B cell (primary cell): ENCODE measurements around the gene MIOX. TPM values are rescaled to one million over a fixed set of nuclear protein-coding genes. Genes with fewer than 3 reads are reported as not detected.

ENCODE experiments used
- ATAC-seq: fragments of 200-7000 bp; cut with Tn5 transposase; one replicate; pipeline ENCODE4 v1.10.0; 2021; ENCODE audit warnings: low read depth, mild to moderate bottlenecking, moderate number of reproducible peaks, moderate library complexity
- CTCF ChIA-PET: fragments of 350-600 bp; sonication (Branson Sonifier 250); formaldehyde crosslinking; loops from one replicate; lab custom pipeline; 2021; ENCODE audit warnings: antibody characterized with exemption, inconsistent platforms; lab: Charles Lee
- POLR2A ChIA-PET: fragments of 350-600 bp; sonication (Branson Sonifier 250); formaldehyde crosslinking; loops from one replicate; lab custom pipeline; 2021; ENCODE audit warnings: antibody characterized with exemption; lab: Charles Lee
- DNase-seq: peaks from one replicate; pipeline ENCODE4 v3.0.0; 2013
- H2AFZ ChIP-seq: 2 replicates; pipeline ENCODE4 v1.6.1; 2012; ENCODE audit warnings: mild to moderate bottlenecking, low read depth, low read length; ENCODE audit not compliant: insufficient read depth, poor library complexity, severe bottlenecking
- H3K27ac ChIP-seq, 2 donors: 1 replicate in 1 of 2; 2 replicates in 1 of 2; pipeline ENCODE4 v1.5.1; 2012 to 2013; ENCODE audit warnings: low read length in 2 of 2, mild to moderate bottlenecking in 2 of 2, moderate library complexity in 1 of 2
- H3K27me3 ChIP-seq, 4 experiments: fragments of 200-600 bp in 1 of 4; sonication (generic) in 1 of 4; replicated peaks in 1 of 4; 1 replicate in 2 of 4; 2 replicates in 2 of 4; pipeline versions ENCODE4 v1.6.1 to v1.7.0; 2013 to 2016; ENCODE audit warnings: low read length in 3 of 4, mild to moderate bottlenecking in 2 of 4, mixed read lengths in 1 of 4, moderate library complexity in 1 of 4; ENCODE audit not compliant: insufficient read depth in 4 of 4, control insufficient read depth in 3 of 4; ENCODE audit errors: control extremely low read depth in 1 of 4
- H3K36me3 ChIP-seq, 2 experiments: replicated peaks in 1 of 2; 1 replicate in 1 of 2; 2 replicates in 1 of 2; pipeline versions ENCODE4 v1.6.1 to v1.7.1; 2013; ENCODE audit warnings: low read length in 1 of 2; ENCODE audit not compliant: insufficient read depth in 2 of 2, control insufficient read depth in 1 of 2; ENCODE audit errors: control extremely low read depth in 1 of 2, extremely low read depth in 1 of 2
- H3K4me1 ChIP-seq, 2 donors: fragments of 200-600 bp in 1 of 2; sonication (generic) in 1 of 2; 1 replicate in 1 of 2; 2 replicates in 1 of 2; pipeline versions ENCODE4 v1.5.1 to v1.6.1; 2013 to 2017; ENCODE audit warnings: low read length in 2 of 2; ENCODE audit not compliant: control insufficient read depth in 2 of 2, insufficient read depth in 2 of 2
- H3K4me2 ChIP-seq: replicated peaks from 2 replicates; pipeline ENCODE3; 2012; ENCODE audit warnings: mild to moderate bottlenecking, low read depth, low read length; ENCODE audit not compliant: poor library complexity, severe bottlenecking
- H3K4me3 ChIP-seq, 5 experiments: fragments of 200-600 bp in 1 of 5; sonication (generic) in 1 of 5; 1 replicate in 3 of 5; 2 replicates in 2 of 5; pipeline versions ENCODE4 v1.5.1 to v1.7.0; 2011 to 2016; ENCODE audit warnings: low read length in 4 of 5, mild to moderate bottlenecking in 4 of 5, low read depth in 2 of 5, control low read depth in 1 of 5, moderate library complexity in 1 of 5; ENCODE audit not compliant: insufficient read depth in 1 of 5; ENCODE audit errors: control extremely low read depth in 1 of 5, extremely low read depth in 1 of 5
- H3K79me2 ChIP-seq: fragments of 200-600 bp; sonication (generic); one replicate; pipeline ENCODE4 v1.6.0; 2016; ENCODE audit warnings: low read length; ENCODE audit not compliant: control insufficient read depth, insufficient read depth
- H3K9ac ChIP-seq: fragments of 200-600 bp; sonication (generic); 2 replicates; pipeline ENCODE4 v1.6.1; 2017; ENCODE audit warnings: mild to moderate bottlenecking, low read length, moderate library complexity
- H3K9me3 ChIP-seq, 3 donors: one replicate each; pipeline versions ENCODE4 v1.6.1 to v1.7.1; 2013; ENCODE audit warnings: low read length in 2 of 3; ENCODE audit not compliant: control insufficient read depth in 2 of 3, insufficient read depth in 1 of 3; ENCODE audit errors: control extremely low read depth in 1 of 3
- H4K20me1 ChIP-seq: 2 replicates; pipeline ENCODE4 v1.6.0; 2012; ENCODE audit warnings: mild to moderate bottlenecking, low read length; ENCODE audit not compliant: insufficient read depth, control insufficient read depth, poor library complexity, severe bottlenecking
- H3K27ac Mint-ChIP-seq: one replicate; pipeline ENCODE4 v1.8.0; 2021; ENCODE audit warnings: mixed read lengths
- H3K27me3 Mint-ChIP-seq: one replicate; pipeline ENCODE4 v1.8.0; 2021; ENCODE audit warnings: mixed read lengths
- H3K4me1 Mint-ChIP-seq: one replicate; pipeline ENCODE4 v1.8.0; 2021; ENCODE audit warnings: mixed read lengths
- H3K4me3 Mint-ChIP-seq: one replicate; pipeline ENCODE4 v1.8.0; 2021; ENCODE audit warnings: mixed read lengths
- H3K9me3 Mint-ChIP-seq: one replicate; pipeline ENCODE4 v1.8.0; 2022; ENCODE audit warnings: mixed read lengths; ENCODE audit not compliant: insufficient read depth
- CTCF ChIP-seq: fragments of 200-600 bp; IDR thresholded peaks from one replicate; pipeline ENCODE4 v1.8.0; 2022; ENCODE audit warnings: antibody characterized with exemption, mild to moderate bottlenecking
- EZH2 ChIP-seq: IDR thresholded peaks from 2 replicates; pipeline ENCODE4 v1.6.1; 2012; ENCODE audit warnings: borderline replicate concordance, low read depth, mild to moderate bottlenecking, moderate library complexity, low read length; ENCODE audit not compliant: insufficient read depth, poor library complexity, severe bottlenecking
- WGBS: methylation state at CpG from one replicate; pipeline ENCODE4 v1.1.5; 2013; ENCODE audit warnings: missing lambda C conversion rate; ENCODE audit not compliant: insufficient coverage; 5-methylcytosine and 5-hydroxymethylcytosine counted together
- intact Hi-C: fragments of 100-400 bp; cut with micrococcal nuclease; formaldehyde crosslinking; loops from one replicate; pipeline ENCODE4 v1.10.0; 2022
- polyA plus RNA-seq: library from polyadenylated mRNA; depleted of rRNA; stranded (reverse); fragments of >200 nt; gene quantifications from 2 replicates; pipeline ENCODE4 v1.2.3, GENCODE V29; 2012
- total RNA-seq, 2 donors: library from RNA; stranded (reverse); fragments of 120-200 nt in 1 of 2; gene quantifications; 1 replicate in 1 of 2; 2 replicates in 1 of 2; pipeline versions ENCODE4 v1.2.3 to v1.2.4, GENCODE V29; 2013 to 2022

MIOX gene
- total and polyA plus RNA-seq, 2 donors (not counting 1 experiment from before 2014, with no cell fraction given), result 0.88 TPM; not detected in 1

DNA sequence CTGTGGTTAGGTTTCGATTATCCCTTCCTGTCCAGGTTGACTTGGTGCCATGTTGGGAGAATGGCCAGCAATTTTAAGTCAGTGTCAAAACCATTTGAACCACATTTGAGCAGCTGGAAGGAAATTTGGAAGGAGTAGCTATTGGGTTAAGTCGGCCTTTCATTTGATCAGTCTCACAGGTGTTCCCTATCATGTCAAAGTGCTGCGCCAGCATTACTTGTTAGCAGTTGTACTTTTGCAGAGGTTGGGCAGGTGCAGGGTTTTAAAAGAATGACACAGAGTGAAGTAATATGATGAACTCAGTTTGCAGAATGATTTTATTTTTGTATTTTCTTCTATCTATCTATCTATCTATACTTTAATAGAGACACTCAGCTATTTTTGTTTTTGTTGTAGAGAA, 49.6 kb downstream of the MIOX start:
- DNase-seq, result no peak
- H3K9me3 Mint-ChIP-seq, result no peaks in the 10 kb centered on the region
- TF ChIP-seq CTCF, result no peak
- no peak for TF ChIP-seq EZH2
- Histone ChIP-seq H3K4me1 (peaks cover 44 to 67% of the 10 kb centered on the region in 2 donors), H4K20me1 (no peaks in the 10 kb centered on the region), H3K9me3 (no peaks in the 10 kb centered on the region), H3K9ac (no peak overlapping the region), H3K36me3 (no peaks in the 10 kb centered on the region), H3K27me3 (no peaks in the 10 kb centered on the region), H3K27ac (peak overlapping the region in 1 of 2 donors; percentile 96), H3K4me2 (no peak overlapping the region), H3K4me3 (no peak overlapping the region), H3K79me2 (peaks cover 14% of the 10 kb centered on the region), H2AFZ (no peak overlapping the region)
- H3K27me3 Mint-ChIP-seq, result no peaks in the 10 kb centered on the region
- intact Hi-C loops, result no loop called here
- no peak overlapping the region for H3K4me3 Mint-ChIP-seq
- WGBS, result 91% methylated on average over 2 of the region's 3 CpGs
- peaks cover 58% of the 10 kb centered on the region for H3K4me1 Mint-ChIP-seq
- no peak for ATAC-seq
- CTCF ChIA-PET, result interaction anchor here (0.8 to 6.0 kb wide), 3 partner anchors 9 to 64 kb away, joined by 3 to 81 read pairs (median 13); partner anchors contain the start of genes SCO2 and TYMP
- POLR2A ChIA-PET, result no interaction called here
- peak overlapping the region; percentile 46 for H3K27ac Mint-ChIP-seq

GRCh38 chr22:50537765-50538164, 51.1 kb downstream of the MIOX start:
- Mint-ChIP-seq H3K27me3 (no peaks in the 10 kb centered on the region), H3K27ac (peak overlapping the region; percentile 92), H3K9me3 (no peaks in the 10 kb centered on the region), H3K4me3 (peak overlapping the region; percentile 56), H3K4me1 (peaks cover 68% of the 10 kb centered on the region)
- ChIA-PET CTCF (interaction anchor here (3.7 to 6.0 kb wide), 2 partner anchors 10 to 83 kb away, joined by 23 to 81 read pairs; partner anchors contain the start of genes SCO2 and TYMP), POLR2A (interaction anchor here (1.5 kb wide), 1 partner anchor 83 kb away, joined by 3 read pairs; no protein-coding TSS in a partner anchor)
- H4K20me1 ChIP-seq, result no peaks in the 10 kb centered on the region
- DNase-seq, result no peak
- peak overlapping the region; percentile 95 to 96 for H3K27ac ChIP-seq
- H3K9me3 ChIP-seq, result no peaks in the 10 kb centered on the region
- H3K4me1 ChIP-seq, result peaks cover 39 to 72% of the 10 kb centered on the region in 2 donors
- WGBS, result 94% methylated on average over 13 of the region's 13 CpGs
- no peak overlapping the region for H3K9ac ChIP-seq
- H3K79me2 ChIP-seq, result peaks cover 7% of the 10 kb centered on the region
- H3K4me3 ChIP-seq, result no peak overlapping the region
- H3K4me2 ChIP-seq, result no peak overlapping the region
- TF ChIP-seq EZH2, result no peak
- TF ChIP-seq CTCF, result no peak
- peak overlapping the region; percentile 32 for H2AFZ ChIP-seq
- no peaks in the 10 kb centered on the region for H3K27me3 ChIP-seq
- intact Hi-C loops, result loop anchor here (2.0 kb wide), 1 partner anchor 25 kb away; the partner anchor contains the start of gene SYCE3
- ATAC-seq, result no peak
- no peaks in the 10 kb centered on the region for H3K36me3 ChIP-seq
